MM.1S (cell line): ENCODE measurements around the gene NAA25.

Experiments
- DNase-seq: peaks from one replicate; pipeline ENCODE4 v3.0.0-alpha.2; 2015
- H2AFZ ChIP-seq: fragments of 300-600 bp; sonication (generic); 2 replicates; pipeline ENCODE4 v1.6.0; 2016; ENCODE audit warnings: antibody characterized with exemption, low read length
- H3F3A ChIP-seq: fragments of 300-600 bp; sonication (generic); 2 replicates; pipeline ENCODE4 v1.6.1; 2016; ENCODE audit warnings: mild to moderate bottlenecking, antibody characterized with exemption, low read length, moderate library complexity, mixed read lengths; ENCODE audit not compliant: insufficient read depth
- H3K27ac ChIP-seq: fragments of 300-600 bp; sonication (generic); 2 replicates; pipeline ENCODE4 v1.5.1; 2016; ENCODE audit warnings: mild to moderate bottlenecking, low read length
- H3K27me3 ChIP-seq: fragments of 300-600 bp; sonication (generic); replicated peaks from 2 replicates; pipeline ENCODE4 v1.6.0; 2016; ENCODE audit warnings: low read length; ENCODE audit not compliant: insufficient read depth
- H3K36me3 ChIP-seq: fragments of 300-600 bp; sonication (generic); replicated peaks from 2 replicates; pipeline ENCODE4 v1.6.1; 2016; ENCODE audit warnings: mild to moderate bottlenecking, low read length, mixed read lengths; ENCODE audit not compliant: insufficient read depth
- H3K4me1 ChIP-seq: fragments of 300-600 bp; sonication (generic); 2 replicates; pipeline ENCODE4 v1.6.1; 2016; ENCODE audit warnings: low read length, mixed read lengths
- H3K4me2 ChIP-seq: fragments of 300-600 bp; sonication (generic); 2 replicates; pipeline ENCODE4 v1.6.0; 2016; ENCODE audit warnings: low read depth, low read length
- H3K4me3 ChIP-seq: fragments of 300-600 bp; sonication (generic); 2 replicates; pipeline ENCODE4 v1.5.1; 2016; ENCODE audit warnings: low read length, mixed read lengths
- H3K79me2 ChIP-seq: fragments of 300-600 bp; sonication (generic); 2 replicates; pipeline ENCODE4 v1.6.1; 2016; ENCODE audit warnings: mixed run types, low read length, mixed read lengths
- H3K9ac ChIP-seq: fragments of 300-600 bp; sonication (generic); 2 replicates; pipeline ENCODE4 v1.6.1; 2016; ENCODE audit warnings: low read length, mixed read lengths
- H3K9me2 ChIP-seq: fragments of 300-600 bp; sonication (generic); replicated peaks from 2 replicates; pipeline ENCODE4 v1.6.1; 2016; ENCODE audit warnings: mild to moderate bottlenecking, low read length, mixed read lengths; ENCODE audit not compliant: insufficient read depth
- H3K9me3 ChIP-seq: fragments of 300-600 bp; sonication (generic); replicated peaks from 2 replicates; pipeline ENCODE4 v1.6.1; 2016; ENCODE audit warnings: mild to moderate bottlenecking, low read length, mixed read lengths; ENCODE audit not compliant: insufficient read depth
- H4K20me1 ChIP-seq: fragments of 300-600 bp; sonication (generic); 2 replicates; pipeline ENCODE4 v1.6.1; 2016; ENCODE audit warnings: mild to moderate bottlenecking, low read length, moderate library complexity, mixed read lengths; ENCODE audit not compliant: insufficient read depth
- CTCF ChIP-seq: fragments of 300-600 bp; sonication (generic); IDR thresholded peaks from 2 replicates; pipeline ENCODE4 v1.5.1; 2016; ENCODE audit warnings: antibody characterized with exemption, low read length, mixed read lengths
- EZH2 ChIP-seq: fragments of 300-600 bp; sonication (generic); optimal IDR thresholded peaks from 2 replicates; pipeline ENCODE3; 2017; ENCODE audit warnings: low read depth, mild to moderate bottlenecking, antibody characterized with exemption, low read length, mixed read lengths
- EZH2phosphoT487 ChIP-seq: fragments of 300-600 bp; sonication (generic); IDR thresholded peaks from 2 replicates; pipeline ENCODE4 v1.6.1; 2018; ENCODE audit warnings: antibody characterized with exemption, low read length

NAA25 gene

DNA sequence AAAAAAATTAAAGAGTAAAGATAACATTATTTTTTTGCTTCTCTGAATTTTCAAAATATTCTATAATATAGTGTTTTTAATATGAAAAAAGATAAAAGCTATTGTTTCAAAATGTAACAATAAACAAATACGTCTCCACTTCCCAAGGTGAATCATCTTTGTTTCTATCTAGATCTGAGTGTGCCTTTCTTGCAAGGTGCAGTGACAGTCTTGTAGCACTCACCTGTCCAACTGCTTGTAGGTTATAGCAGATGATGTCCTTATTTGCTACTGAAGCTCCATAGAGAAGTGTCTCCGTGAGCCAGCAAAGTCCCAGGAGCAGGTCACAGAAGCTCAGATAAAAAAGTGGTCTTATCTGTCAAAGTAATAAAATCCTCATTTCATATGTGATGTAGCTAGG, 117.0 kb downstream of the NAA25 start:
- Histone ChIP-seq H3K79me2 (no peaks in the 10 kb centered on the region), H3K27me3 (no peaks in the 10 kb centered on the region), H3K4me2 (no peak overlapping the region), H3F3A (peaks cover 18% of the 10 kb centered on the region), H3K4me1 (peaks cover 11% of the 10 kb centered on the region), H3K9me3 (no peaks in the 10 kb centered on the region), H4K20me1 (no peaks in the 10 kb centered on the region), H3K36me3 (no peaks in the 10 kb centered on the region), H3K9ac (no peak overlapping the region), H3K27ac (no peak overlapping the region), H3K4me3 (no peak overlapping the region), H3K9me2 (no peaks in the 10 kb centered on the region), H2AFZ (no peak overlapping the region)
- TF ChIP-seq EZH2phosphoT487: no peak
- TF ChIP-seq EZH2: no peak
- TF ChIP-seq CTCF: no peak
- DNase-seq: no peak

- Histone ChIP-seq H3K27me3 (no peaks in the 10 kb centered on the region), H3F3A (no peaks in the 10 kb centered on the region), H3K9me2 (no peaks in the 10 kb centered on the region), H3K9me3 (no peaks in the 10 kb centered on the region), H3K4me3 (no peak overlapping the region), H3K79me2 (no peaks in the 10 kb centered on the region), H2AFZ (no peak overlapping the region), H4K20me1 (no peaks in the 10 kb centered on the region), H3K27ac (no peak overlapping the region), H3K9ac (no peak overlapping the region), H3K4me1 (no peaks in the 10 kb centered on the region), H3K36me3 (no peaks in the 10 kb centered on the region), H3K4me2 (no peak overlapping the region)
- no peak for DNase-seq
- TF ChIP-seq CTCF: no peak
- TF ChIP-seq EZH2phosphoT487: no peak
- no peak for TF ChIP-seq EZH2
Measured at GRCh38 chr12:111984820-111985219, 123.8 kb downstream of the NAA25 start.

- Histone ChIP-seq H4K20me1 (no peaks in the 10 kb centered on the region), H3K4me1 (no peaks in the 10 kb centered on the region), H3K79me2 (no peaks in the 10 kb centered on the region), H3K9ac (no peak overlapping the region), H3K9me3 (no peaks in the 10 kb centered on the region), H3K4me2 (no peak overlapping the region), H3K36me3 (no peaks in the 10 kb centered on the region), H3K4me3 (no peak overlapping the region), H3K27ac (no peak overlapping the region), H3K9me2 (no peaks in the 10 kb centered on the region), H3K27me3 (no peaks in the 10 kb centered on the region), H2AFZ (no peak overlapping the region), H3F3A (no peaks in the 10 kb centered on the region)
- no peak for TF ChIP-seq CTCF
- no peak for TF ChIP-seq EZH2
- no peak for TF ChIP-seq EZH2phosphoT487
- DNase-seq: no peak
Measured at GRCh38 chr12:111981987-111982386, 126.6 kb downstream of the NAA25 start.
